Neuronal stem cell (in vitro differentiated cells): Measurements from ENCODE around the gene TIMM50.
A peak's percentile ranks its signal among the peaks of the same experiment; 100 is the strongest.

Experiments used
- DNase-seq: peaks from one replicate; pipeline ENCODE4 v3.0.0-alpha.2; 2013; ENCODE audit warnings: low spot score
- H2AFZ ChIP-seq: one replicate; pipeline ENCODE4 v1.6.1; 2013; ENCODE audit warnings: mild to moderate bottlenecking, low read length, inconsistent platforms
- H2AK5ac ChIP-seq: 2 replicates; pipeline ENCODE4 v1.6.1; 2013; ENCODE audit warnings: low read depth, mild to moderate bottlenecking, inconsistent platforms, low read length, moderate library complexity, mixed read lengths
- H2BK120ac ChIP-seq: 2 replicates; pipeline ENCODE4 v1.6.1; 2013; ENCODE audit warnings: low read depth, mild to moderate bottlenecking, inconsistent platforms, low read length, moderate library complexity, mixed read lengths
- H2BK12ac ChIP-seq: one replicate; pipeline ENCODE4 v1.6.1; 2013; ENCODE audit warnings: low read length, inconsistent platforms
- H2BK15ac ChIP-seq: 2 replicates; pipeline ENCODE4 v1.6.1; 2013; ENCODE audit warnings: mild to moderate bottlenecking, low read length, inconsistent platforms, mixed read lengths
- H2BK5ac ChIP-seq: one replicate; pipeline ENCODE4 v1.6.1; 2013; ENCODE audit warnings: inconsistent platforms, mild to moderate bottlenecking, low read length, moderate library complexity
- H3K14ac ChIP-seq: one replicate; pipeline ENCODE4 v1.6.1; 2013; ENCODE audit warnings: low read length, inconsistent platforms
- H3K18ac ChIP-seq: 2 replicates; pipeline ENCODE4 v1.6.1; 2013; ENCODE audit warnings: low read length, inconsistent platforms
- H3K23ac ChIP-seq: 2 replicates; pipeline ENCODE4 v1.6.1; 2013; ENCODE audit warnings: low read depth, mild to moderate bottlenecking, mixed read lengths, low read length, inconsistent platforms; ENCODE audit not compliant: poor library complexity
- H3K27ac ChIP-seq: replicated peaks from 3 replicates; pipeline ENCODE4 v1.5.1; 2013; ENCODE audit warnings: low read length, inconsistent platforms
- H3K27me3 ChIP-seq, 3 experiments: 2 replicates each; pipeline ENCODE4 v1.6.1; 2013; ENCODE audit warnings: low read length in 3 of 3, mild to moderate bottlenecking in 2 of 3, inconsistent platforms in 1 of 3, low read depth in 1 of 3, mixed read lengths in 1 of 3, moderate library complexity in 1 of 3; ENCODE audit not compliant: control insufficient read depth in 3 of 3, insufficient read depth in 3 of 3
- H3K36me3 ChIP-seq, 2 donors: replicated peaks in 1 of 2; 2 replicates each; pipeline ENCODE4 v1.6.1; 2013; ENCODE audit warnings: low read length in 2 of 2; ENCODE audit not compliant: control insufficient read depth in 2 of 2, insufficient read depth in 2 of 2
- H3K4ac ChIP-seq: 2 replicates; pipeline ENCODE4 v1.6.1; 2013; ENCODE audit warnings: inconsistent platforms, mild to moderate bottlenecking, low read length, moderate library complexity
- H3K4me1 ChIP-seq, 2 donors: 1 replicate in 1 of 2; 2 replicates in 1 of 2; pipeline ENCODE4 v1.6.1; 2013; ENCODE audit warnings: low read length in 2 of 2, low read depth in 1 of 2; ENCODE audit not compliant: control insufficient read depth in 2 of 2, insufficient read depth in 1 of 2
- H3K4me2 ChIP-seq: one replicate; pipeline ENCODE4 v1.6.1; 2013; ENCODE audit warnings: mild to moderate bottlenecking, low read length, inconsistent platforms; ENCODE audit not compliant: insufficient read depth, poor library complexity, severe bottlenecking
- H3K4me3 ChIP-seq, 2 donors: 2 replicates each; pipeline ENCODE4 v1.5.1; 2013; ENCODE audit warnings: low read length in 2 of 2, mild to moderate bottlenecking in 2 of 2, inconsistent platforms in 1 of 2, moderate library complexity in 1 of 2
- H3K79me1 ChIP-seq: one replicate; pipeline ENCODE4 v1.6.1; 2013; ENCODE audit warnings: low read depth, mild to moderate bottlenecking, inconsistent platforms, low read length, moderate library complexity
- H3K9ac ChIP-seq: one replicate; pipeline ENCODE4 v1.6.1; 2013; ENCODE audit warnings: mild to moderate bottlenecking, low read depth, low read length, inconsistent platforms; ENCODE audit not compliant: poor library complexity
- H3K9me3 ChIP-seq, 2 donors: replicated peaks in 1 of 2; 2 replicates each; pipeline versions ENCODE3 to v1.6.1; 2013; ENCODE audit warnings: low read length in 2 of 2, mild to moderate bottlenecking in 2 of 2, inconsistent platforms in 1 of 2, low read depth in 1 of 2, mixed read lengths in 1 of 2, moderate library complexity in 1 of 2; ENCODE audit not compliant: control insufficient read depth in 2 of 2, insufficient read depth in 1 of 2
- H4K8ac ChIP-seq: one replicate; pipeline ENCODE4 v1.6.1; 2013; ENCODE audit warnings: low read depth, mild to moderate bottlenecking, inconsistent platforms, low read length, moderate library complexity
- H4K91ac ChIP-seq: one replicate; pipeline ENCODE4 v1.6.1; 2013; ENCODE audit warnings: low read length, low read depth, mild to moderate bottlenecking, inconsistent platforms; ENCODE audit not compliant: poor library complexity
- WGBS, 2 donors: extraction: QIAGEN DNeasy Blood & Tissue Kit; methylation state at CpG; one replicate each; pipeline ENCODE4 v1.1.7; 2013; ENCODE audit warnings: missing lambda C conversion rate in 2 of 2, mixed read lengths in 1 of 2; ENCODE audit not compliant: insufficient read length in 2 of 2, insufficient replicate concordance in 1 of 2; ENCODE audit errors: extremely low coverage in 2 of 2; 5-methylcytosine and 5-hydroxymethylcytosine counted together

TIMM50 gene

GRCh38 chr19:39499932-39500331 lies 19.3 kb downstream of the TIMM50 start:
- no peak overlapping the region for H2AFZ ChIP-seq
- DNase-seq: no peak
- no peak overlapping the region for H4K91ac ChIP-seq
- H3K36me3 ChIP-seq: no peaks in the 10 kb centered on the region
- no CpG with 5 or more reads among the region's 8 CpGs for WGBS, 2 donors
- no peak overlapping the region for H3K4ac ChIP-seq
- H2BK15ac ChIP-seq: no peak overlapping the region
- H3K18ac ChIP-seq: no peak overlapping the region
- no peak overlapping the region for H3K4me3 ChIP-seq
- peaks cover 0 to 4% of the 10 kb centered on the region in 2 donors for H3K9me3 ChIP-seq
- H2BK120ac ChIP-seq: no peak overlapping the region
- no peak overlapping the region for H3K9ac ChIP-seq
- no peak overlapping the region for H3K27ac ChIP-seq
- H2AK5ac ChIP-seq: no peak overlapping the region
- H2BK12ac ChIP-seq: no peak overlapping the region
- no peak overlapping the region for H3K14ac ChIP-seq
- peaks cover 11 to 57% (median 40%) of the 10 kb centered on the region in 3 experiments for H3K27me3 ChIP-seq
- H4K8ac ChIP-seq: no peak overlapping the region
- no peak overlapping the region for H3K4me2 ChIP-seq
- H3K4me1 ChIP-seq: peaks cover 7 to 9% of the 10 kb centered on the region in 2 donors
- no peak overlapping the region for H2BK5ac ChIP-seq
- H3K79me1 ChIP-seq: no peaks in the 10 kb centered on the region
- no peak overlapping the region for H3K23ac ChIP-seq

DNA sequence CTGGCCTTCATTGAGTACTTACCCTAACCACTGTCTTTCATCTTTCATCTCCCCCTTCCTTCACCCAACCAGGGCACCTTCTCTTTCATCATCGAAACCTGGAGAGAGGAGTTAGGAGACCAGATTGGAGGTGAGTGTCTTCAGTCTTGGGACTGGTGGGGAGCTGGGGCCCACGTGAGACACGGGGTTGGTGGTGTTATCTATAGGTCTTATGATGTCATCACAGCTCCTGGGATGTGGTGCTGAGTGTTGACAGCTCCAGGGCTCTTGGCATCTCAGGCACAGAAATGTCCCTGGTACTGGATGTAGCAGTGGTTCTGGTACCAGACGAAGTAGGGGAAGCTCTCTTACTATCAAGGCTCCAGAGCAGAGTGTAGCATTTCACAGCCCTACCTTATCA lies 19.9 kb downstream of the TIMM50 start:
- H4K91ac ChIP-seq: no peak overlapping the region

GRCh38 chr19:39501340-39501739 lies 20.7 kb downstream of the TIMM50 start:
- no peak overlapping the region for H3K4me3 ChIP-seq
- H2BK15ac ChIP-seq: no peak overlapping the region
- no peak overlapping the region for H3K9ac ChIP-seq
- H3K4me1 ChIP-seq: peaks cover 7 to 9% of the 10 kb centered on the region in 2 donors
- no peak overlapping the region for H3K14ac ChIP-seq
- no peak for DNase-seq
- H3K27me3 ChIP-seq: peaks cover 12 to 68% (median 51%) of the 10 kb centered on the region in 3 experiments
- H3K27ac ChIP-seq: no peak overlapping the region
- no peak overlapping the region for H4K91ac ChIP-seq
- no CpG with 5 or more reads among the region's 5 CpGs for WGBS, 2 donors
- H2AK5ac ChIP-seq: no peak overlapping the region
- peaks cover 0 to 5% of the 10 kb centered on the region in 2 donors for H3K9me3 ChIP-seq
- no peak overlapping the region for H3K18ac ChIP-seq
- H3K4me2 ChIP-seq: no peak overlapping the region
- H3K23ac ChIP-seq: no peak overlapping the region
- H2BK12ac ChIP-seq: no peak overlapping the region
- H3K79me1 ChIP-seq: no peaks in the 10 kb centered on the region
- no peak overlapping the region for H3K4ac ChIP-seq
- no peak overlapping the region for H2AFZ ChIP-seq
- no peaks in the 10 kb centered on the region for H3K36me3 ChIP-seq
- no peak overlapping the region for H2BK120ac ChIP-seq
- no peak overlapping the region for H4K8ac ChIP-seq
- H2BK5ac ChIP-seq: no peak overlapping the region

More for the DNA sequence above, 19.9 kb downstream of the TIMM50 start:
- no peak overlapping the region for H2BK5ac ChIP-seq
- no peaks in the 10 kb centered on the region for H3K79me1 ChIP-seq
- no peak overlapping the region for H2BK12ac ChIP-seq
- no peak overlapping the region for H3K14ac ChIP-seq
- no peak overlapping the region for H3K27ac ChIP-seq
- no peak overlapping the region for H2AK5ac ChIP-seq
- H3K23ac ChIP-seq: no peak overlapping the region
- H2BK120ac ChIP-seq: no peak overlapping the region
- H3K4me1 ChIP-seq: peaks cover 7 to 9% of the 10 kb centered on the region in 2 donors
- H3K4ac ChIP-seq: no peak overlapping the region
- H3K4me3 ChIP-seq: no peak overlapping the region
- H3K9ac ChIP-seq: no peak overlapping the region
- DNase-seq: no peak
- WGBS, 2 donors: no CpG with 5 or more reads among the region's 4 CpGs
- no peaks in the 10 kb centered on the region for H3K36me3 ChIP-seq
- H3K18ac ChIP-seq: no peak overlapping the region
- no peak overlapping the region for H3K4me2 ChIP-seq
- H2BK15ac ChIP-seq: no peak overlapping the region
- H3K27me3 ChIP-seq: peaks cover 11 to 63% (median 46%) of the 10 kb centered on the region in 3 experiments
- no peak overlapping the region for H4K8ac ChIP-seq
- H2AFZ ChIP-seq: no peak overlapping the region
- peaks cover 0 to 4% of the 10 kb centered on the region in 2 donors for H3K9me3 ChIP-seq

DNA sequence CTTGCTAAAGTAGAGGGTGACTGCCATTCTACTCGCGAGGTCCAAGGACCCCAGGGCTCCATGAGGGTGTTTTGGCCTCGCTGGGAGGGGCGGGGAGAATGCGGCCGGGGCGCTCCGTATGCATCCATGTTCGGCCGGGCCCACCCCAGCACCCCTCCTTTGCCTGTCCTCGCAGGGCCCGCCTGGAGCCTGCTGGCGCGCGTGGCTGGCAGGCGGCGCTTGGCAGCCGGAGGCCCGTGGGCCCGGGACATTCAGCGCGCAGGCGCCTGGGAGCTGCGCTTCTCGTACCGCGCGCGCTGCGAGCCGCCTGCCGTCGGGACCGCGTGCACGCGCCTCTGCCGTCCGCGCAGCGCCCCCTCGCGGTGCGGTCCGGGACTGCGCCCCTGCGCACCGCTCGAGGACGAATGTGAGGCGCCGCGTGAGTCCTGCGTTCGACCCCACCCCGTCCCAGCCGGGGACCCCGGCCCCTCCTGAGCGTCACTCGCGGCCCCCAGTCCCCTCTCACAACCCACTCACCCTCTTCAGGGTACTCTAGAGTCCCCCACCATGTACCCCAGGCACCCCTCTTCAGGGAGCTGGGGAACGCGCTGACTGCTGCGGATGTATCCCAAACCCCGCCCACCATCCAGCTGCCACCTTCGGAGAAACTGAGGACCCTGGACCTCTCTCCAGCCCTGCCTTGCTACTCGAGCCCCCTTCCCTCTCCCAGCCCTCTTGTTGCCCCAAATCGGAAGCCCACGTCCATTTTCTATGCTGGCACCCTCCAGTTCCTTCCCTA lies 22.2 kb downstream of the TIMM50 start:
- H2BK15ac ChIP-seq: no peak overlapping the region
- WGBS, 2 donors: no CpG with 5 or more reads among the region's 69 CpGs
- no peak overlapping the region for H4K8ac ChIP-seq
- no peak overlapping the region for H3K27ac ChIP-seq
- peaks cover 21 to 82% (median 63%) of the 10 kb centered on the region in 3 experiments for H3K27me3 ChIP-seq
- no peaks in the 10 kb centered on the region for H3K36me3 ChIP-seq
- H3K4ac ChIP-seq: no peak overlapping the region
- no peak overlapping the region for H3K4me2 ChIP-seq
- peaks cover 7 to 9% of the 10 kb centered on the region in 2 donors for H3K4me1 ChIP-seq
- peak overlapping the region; percentile 93 for H2AFZ ChIP-seq
- no peak overlapping the region for H2BK120ac ChIP-seq
- H3K14ac ChIP-seq: no peak overlapping the region
- H4K91ac ChIP-seq: no peak overlapping the region
- no peaks in the 10 kb centered on the region for H3K79me1 ChIP-seq
- H3K23ac ChIP-seq: no peak overlapping the region
- H2BK5ac ChIP-seq: no peak overlapping the region
- peak overlapping the region; percentile 30 for H2AK5ac ChIP-seq
- H3K18ac ChIP-seq: peak overlapping the region; percentile 84
- H3K9me3 ChIP-seq: peaks cover 0 to 10% of the 10 kb centered on the region in 2 donors
- DNase-seq: peak; percentile 59
- no peak overlapping the region for H3K9ac ChIP-seq
- no peak overlapping the region for H2BK12ac ChIP-seq
- no peak overlapping the region for H3K4me3 ChIP-seq
